ENCODE results near the gene BRINP3.

BRINP3 gene

GRCh38 chr1:190452272-190452848, 25.3 kb downstream of the BRINP3 start:
- DNase-seq (ENCODE audit: low read depth): no peak

- DNase-seq (ENCODE audit: low read depth): no peak
Measured at GRCh38 chr1:190444464-190444863, 33.2 kb downstream of the BRINP3 start.

- DNase-seq (ENCODE audit: low read depth): no peak
Measured at GRCh38 chr1:190439447-190439846, 38.2 kb downstream of the BRINP3 start.

- peak; percentile 30 for DNase-seq (ENCODE audit: low read depth)
Measured at GRCh38 chr1:190436615-190437014, 41.0 kb downstream of the BRINP3 start.

GRCh38 chr1:190429932-190430331, 47.7 kb downstream of the BRINP3 start:
- no peak for DNase-seq (ENCODE audit: low read depth)

GRCh38 chr1:190429141-190429540, 48.5 kb downstream of the BRINP3 start:
- no peak for DNase-seq (ENCODE audit: low read depth)

GRCh38 chr1:190416239-190416638, 61.4 kb downstream of the BRINP3 start:
- DNase-seq (ENCODE audit: low read depth): no peak

- no peak for DNase-seq (ENCODE audit: low read depth)
Measured at GRCh38 chr1:190413142-190413541, 64.5 kb downstream of the BRINP3 start.

- DNase-seq (ENCODE audit: low read depth): no peak
Measured at GRCh38 chr1:190403402-190403801, 74.3 kb downstream of the BRINP3 start.

GRCh38 chr1:190399233-190399632, 78.4 kb downstream of the BRINP3 start:
- DNase-seq (ENCODE audit: low read depth): no peak

- no peak for DNase-seq (ENCODE audit: low read depth)
Measured at GRCh38 chr1:190391582-190391981, 86.1 kb downstream of the BRINP3 start.

GRCh38 chr1:190377991-190378390, 99.7 kb downstream of the BRINP3 start:
- DNase-seq (ENCODE audit: low read depth): no peak

GRCh38 chr1:190377294-190377693, 100.4 kb downstream of the BRINP3 start:
- no peak for DNase-seq (ENCODE audit: low read depth)

GRCh38 chr1:190376044-190376443, 101.6 kb downstream of the BRINP3 start:
- peak; percentile 5 for DNase-seq (ENCODE audit: low read depth)

- peak; percentile 6 for DNase-seq (ENCODE audit: low read depth)
Measured at GRCh38 chr1:190373705-190374336, 103.8 kb downstream of the BRINP3 start.

GRCh38 chr1:190367200-190367599, 110.5 kb downstream of the BRINP3 start:
- DNase-seq (ENCODE audit: low read depth): no peak

- no peak for DNase-seq (ENCODE audit: low read depth)
Measured at GRCh38 chr1:190365283-190365682, 112.4 kb downstream of the BRINP3 start.

GRCh38 chr1:190353538-190354101, 124.0 kb downstream of the BRINP3 start:
- DNase-seq (ENCODE audit: low read depth): no peak

GRCh38 chr1:190344454-190344853, 133.2 kb downstream of the BRINP3 start:
- no peak for DNase-seq (ENCODE audit: low read depth)

- DNase-seq (ENCODE audit: low read depth): no peak
Measured at GRCh38 chr1:190338829-190339228, 138.8 kb downstream of the BRINP3 start.

GRCh38 chr1:190328871-190329270, 148.8 kb downstream of the BRINP3 start:
- no peak for DNase-seq (ENCODE audit: low read depth)

- no peak for DNase-seq (ENCODE audit: low read depth)
Measured at GRCh38 chr1:190328361-190328760, 149.3 kb downstream of the BRINP3 start.

- no peak for DNase-seq (ENCODE audit: low read depth)
Measured at GRCh38 chr1:190327271-190327670, 150.4 kb downstream of the BRINP3 start.

- no peak for DNase-seq (ENCODE audit: low read depth)
Measured at GRCh38 chr1:190323530-190323929, 154.1 kb downstream of the BRINP3 start.
